Measurements from ENCODE around the gene SCFD1. TPM values are rescaled to one million over a fixed set of nuclear protein-coding genes. Genes with fewer than 3 reads are reported as not detected.

The SCFD1 gene
- total RNA-seq, 1 donor from 2014 or later, result 34.8 TPM

DNA sequence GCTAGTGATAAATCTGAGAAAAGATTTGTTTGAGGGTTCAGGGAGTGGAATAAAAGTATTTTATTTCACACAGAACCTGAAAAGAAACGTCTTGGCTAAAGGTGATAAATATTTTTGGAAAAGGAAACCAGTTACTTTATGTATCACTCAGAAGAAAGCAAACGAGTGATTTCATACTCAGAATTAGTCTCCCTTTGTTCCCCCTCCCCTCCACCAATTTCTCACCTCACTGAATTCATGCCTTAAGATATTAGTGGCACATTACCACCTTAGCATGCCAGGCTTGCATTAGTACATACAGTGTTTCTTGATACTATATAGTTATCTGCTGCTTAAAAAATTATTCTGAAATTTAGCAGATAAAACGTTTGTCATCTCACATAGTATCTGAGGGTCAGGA, 35.0 kb upstream of the SCFD1 start:
- Histone ChIP-seq H3K9me3 (replicated peaks) (peaks cover 17% of the 10 kb centered on the region), H3K27me3 (ENCODE audit: low read depth) (no peaks in the 10 kb centered on the region), H3K4me3 (no peak overlapping the region), H3K36me3 (peaks cover 26% of the 10 kb centered on the region), H3K27ac (replicated peaks) (no peak overlapping the region), H3K4me1 (no peaks in the 10 kb centered on the region)
- TF ChIP-seq CTCF (IDR thresholded peaks at IDR 0.05; ENCODE audit: borderline replicate concordance), result no peak
- intact Hi-C loops (cut with micrococcal nuclease), result no loop called here
- DNase-seq, result no peak

GRCh38 chr14:30588873-30589272, 33.2 kb upstream of the SCFD1 start:
- H3K4me3 ChIP-seq, result no peak overlapping the region
- no peak for DNase-seq
- H3K4me1 ChIP-seq, result no peaks in the 10 kb centered on the region
- intact Hi-C loops (cut with micrococcal nuclease), result no loop called here
- TF ChIP-seq CTCF (IDR thresholded peaks at IDR 0.05; ENCODE audit: borderline replicate concordance), result no peak
- H3K36me3 ChIP-seq, result peaks cover 34% of the 10 kb centered on the region
- H3K9me3 ChIP-seq (replicated peaks), result peaks cover 15% of the 10 kb centered on the region
- H3K27ac ChIP-seq (replicated peaks), result no peak overlapping the region
- no peaks in the 10 kb centered on the region for H3K27me3 ChIP-seq (ENCODE audit: low read depth)

- peaks cover 48% of the 10 kb centered on the region for H3K36me3 ChIP-seq
- H3K4me1 ChIP-seq, result no peaks in the 10 kb centered on the region
- no peak overlapping the region for H3K27ac ChIP-seq (replicated peaks)
- no peaks in the 10 kb centered on the region for H3K9me3 ChIP-seq (replicated peaks)
- intact Hi-C loops (cut with micrococcal nuclease), result no loop called here
- no peak for TF ChIP-seq CTCF (IDR thresholded peaks at IDR 0.05; ENCODE audit: borderline replicate concordance)
- no peak for DNase-seq
- H3K4me3 ChIP-seq, result no peak overlapping the region
- H3K27me3 ChIP-seq (ENCODE audit: low read depth), result no peaks in the 10 kb centered on the region
These were observed 25.2 kb upstream of the SCFD1 start for GRCh38 chr14:30596935-30597334.

GRCh38 chr14:30597504-30597903, 24.6 kb upstream of the SCFD1 start:
- Histone ChIP-seq H3K27me3 (ENCODE audit: low read depth) (no peaks in the 10 kb centered on the region), H3K27ac (replicated peaks) (no peak overlapping the region), H3K4me1 (no peaks in the 10 kb centered on the region), H3K9me3 (replicated peaks) (no peaks in the 10 kb centered on the region), H3K4me3 (no peak overlapping the region), H3K36me3 (peaks cover 48% of the 10 kb centered on the region)
- no peak for TF ChIP-seq CTCF (IDR thresholded peaks at IDR 0.05; ENCODE audit: borderline replicate concordance)
- DNase-seq, result no peak
- intact Hi-C loops (cut with micrococcal nuclease), result no loop called here

- H3K27me3 ChIP-seq (ENCODE audit: low read depth), result no peaks in the 10 kb centered on the region
- DNase-seq, result no peak
- H3K4me3 ChIP-seq, result no peak overlapping the region
- H3K27ac ChIP-seq (replicated peaks), result no peak overlapping the region
- no peaks in the 10 kb centered on the region for H3K9me3 ChIP-seq (replicated peaks)
- H3K36me3 ChIP-seq, result peaks cover 56% of the 10 kb centered on the region
- intact Hi-C loops (cut with micrococcal nuclease), result no loop called here
- TF ChIP-seq CTCF (IDR thresholded peaks at IDR 0.05; ENCODE audit: borderline replicate concordance), result no peak
- no peaks in the 10 kb centered on the region for H3K4me1 ChIP-seq
These were observed 20.9 kb upstream of the SCFD1 start for GRCh38 chr14:30600922-30601918.
